WTC11 (cell line): Measurements from ENCODE around the gene ACOXL.

ENCODE experiments used
- GTF2I ChIP-seq: fragments of 250-450 bp; sonication (Bioruptor Pico); conservative IDR thresholded peaks from 2 replicates; pipeline ENCODE4 v1.4.0; 2021; ENCODE audit warnings: mild to moderate bottlenecking
- JUN ChIP-seq: sonication (generic); formaldehyde crosslinking; IDR thresholded peaks from 2 replicates; pipeline ENCODE4 v1.8.0; 2023; ENCODE audit warnings: mild to moderate bottlenecking, missing genetic modification reagents
- NFATC4 ChIP-seq: fragments of 250-450 bp; sonication (Bioruptor Pico); IDR thresholded peaks from 2 replicates; pipeline ENCODE4 v1.9.0; 2021; ENCODE audit warnings: mild to moderate bottlenecking
- SMAD3 ChIP-seq: sonication (generic); formaldehyde crosslinking; IDR thresholded peaks from 2 replicates; pipeline ENCODE4 v1.8.0; 2022; ENCODE audit warnings: missing genetic modification reagents, mild to moderate bottlenecking, borderline replicate concordance
- TEAD1 ChIP-seq: sonication (generic); formaldehyde crosslinking; IDR thresholded peaks from 2 replicates; pipeline ENCODE4 v1.8.0; 2022; ENCODE audit warnings: mild to moderate bottlenecking, missing genetic modification reagents
- TF ChIP-seq, protein P1 (sequence below): fragments of 200-600 bp; IDR thresholded peaks from 2 replicates; pipeline ENCODE4 v1.8.0; 2022; ENCODE audit warnings: antibody characterized with exemption
- TF ChIP-seq, protein P2 (sequence below): sonication (generic); formaldehyde crosslinking; IDR thresholded peaks from 2 replicates; pipeline ENCODE4 v1.8.1; 2023; ENCODE audit warnings: mild to moderate bottlenecking, missing genetic modification reagents, moderate library complexity
- TF ChIP-seq, protein P3 (sequence below): sonication (generic); formaldehyde crosslinking; IDR thresholded peaks from 2 replicates; pipeline ENCODE4 v1.8.1; 2023; ENCODE audit warnings: mild to moderate bottlenecking, moderate library complexity, missing genetic modification reagents
- TF ChIP-seq, protein P4 (sequence below): fragments of 250-450 bp; sonication (Bioruptor Pico); IDR thresholded peaks from 2 replicates; pipeline ENCODE4 v1.9.0; 2021; ENCODE audit warnings: mild to moderate bottlenecking
- TF ChIP-seq, protein P5 (sequence below): sonication (generic); formaldehyde crosslinking; IDR thresholded peaks from 2 replicates; pipeline ENCODE4 v1.8.0; 2022; ENCODE audit warnings: mild to moderate bottlenecking, missing genetic modification reagents
- TF ChIP-seq, protein P6 (sequence below): sonication (generic); formaldehyde crosslinking; IDR thresholded peaks from 2 replicates; pipeline ENCODE4 v1.8.1; 2022; ENCODE audit warnings: low read depth, missing genetic modification reagents, borderline replicate concordance
- TF ChIP-seq, protein P7 (sequence below): sonication (generic); formaldehyde crosslinking; IDR thresholded peaks from 2 replicates; pipeline ENCODE4 v1.8.0; 2022; ENCODE audit warnings: mild to moderate bottlenecking, missing genetic modification reagents

DNA sequence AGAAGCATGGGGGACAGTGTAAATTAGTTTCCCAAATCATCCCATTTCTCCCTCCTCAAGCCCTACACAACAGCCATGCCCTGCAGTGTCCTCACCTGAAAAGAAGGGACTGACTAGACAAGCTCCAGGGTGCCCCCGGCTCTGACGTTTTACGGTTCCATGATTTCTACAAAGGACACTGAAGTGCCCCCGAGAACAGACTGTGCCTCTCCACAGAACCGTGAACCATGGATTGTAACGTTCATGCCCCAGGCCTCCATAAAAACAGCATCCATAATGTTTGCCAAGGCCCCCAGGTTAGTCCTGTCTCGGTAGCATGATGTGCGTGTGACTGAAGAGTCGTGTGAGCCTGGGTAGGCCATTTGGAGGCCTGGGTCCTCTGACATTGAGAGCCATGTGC is 7.0 kb upstream of the ACOXL start:
- TF ChIP-seq, protein P1, sequence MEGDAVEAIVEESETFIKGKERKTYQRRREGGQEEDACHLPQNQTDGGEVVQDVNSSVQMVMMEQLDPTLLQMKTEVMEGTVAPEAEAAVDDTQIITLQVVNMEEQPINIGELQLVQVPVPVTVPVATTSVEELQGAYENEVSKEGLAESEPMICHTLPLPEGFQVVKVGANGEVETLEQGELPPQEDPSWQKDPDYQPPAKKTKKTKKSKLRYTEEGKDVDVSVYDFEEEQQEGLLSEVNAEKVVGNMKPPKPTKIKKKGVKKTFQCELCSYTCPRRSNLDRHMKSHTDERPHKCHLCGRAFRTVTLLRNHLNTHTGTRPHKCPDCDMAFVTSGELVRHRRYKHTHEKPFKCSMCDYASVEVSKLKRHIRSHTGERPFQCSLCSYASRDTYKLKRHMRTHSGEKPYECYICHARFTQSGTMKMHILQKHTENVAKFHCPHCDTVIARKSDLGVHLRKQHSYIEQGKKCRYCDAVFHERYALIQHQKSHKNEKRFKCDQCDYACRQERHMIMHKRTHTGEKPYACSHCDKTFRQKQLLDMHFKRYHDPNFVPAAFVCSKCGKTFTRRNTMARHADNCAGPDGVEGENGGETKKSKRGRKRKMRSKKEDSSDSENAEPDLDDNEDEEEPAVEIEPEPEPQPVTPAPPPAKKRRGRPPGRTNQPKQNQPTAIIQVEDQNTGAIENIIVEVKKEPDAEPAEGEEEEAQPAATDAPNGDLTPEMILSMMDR, result no peak
- TF ChIP-seq, protein P2, sequence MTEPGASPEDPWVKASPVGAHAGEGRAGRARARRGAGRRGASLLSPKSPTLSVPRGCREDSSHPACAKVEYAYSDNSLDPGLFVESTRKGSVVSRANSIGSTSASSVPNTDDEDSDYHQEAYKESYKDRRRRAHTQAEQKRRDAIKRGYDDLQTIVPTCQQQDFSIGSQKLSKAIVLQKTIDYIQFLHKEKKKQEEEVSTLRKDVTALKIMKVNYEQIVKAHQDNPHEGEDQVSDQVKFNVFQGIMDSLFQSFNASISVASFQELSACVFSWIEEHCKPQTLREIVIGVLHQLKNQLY, result no peak
- TF ChIP-seq, protein P3, sequence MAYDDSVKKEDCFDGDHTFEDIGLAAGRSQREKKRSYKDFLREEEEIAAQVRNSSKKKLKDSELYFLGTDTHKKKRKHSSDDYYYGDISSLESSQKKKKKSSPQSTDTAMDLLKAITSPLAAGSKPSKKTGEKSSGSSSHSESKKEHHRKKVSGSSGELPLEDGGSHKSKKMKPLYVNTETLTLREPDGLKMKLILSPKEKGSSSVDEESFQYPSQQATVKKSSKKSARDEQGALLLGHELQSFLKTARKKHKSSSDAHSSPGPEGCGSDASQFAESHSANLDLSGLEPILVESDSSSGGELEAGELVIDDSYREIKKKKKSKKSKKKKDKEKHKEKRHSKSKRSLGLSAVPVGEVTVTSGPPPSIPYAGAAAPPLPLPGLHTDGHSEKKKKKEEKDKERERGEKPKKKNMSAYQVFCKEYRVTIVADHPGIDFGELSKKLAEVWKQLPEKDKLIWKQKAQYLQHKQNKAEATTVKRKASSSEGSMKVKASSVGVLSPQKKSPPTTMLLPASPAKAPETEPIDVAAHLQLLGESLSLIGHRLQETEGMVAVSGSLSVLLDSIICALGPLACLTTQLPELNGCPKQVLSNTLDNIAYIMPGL (CRISPR knock-in tag), result no peak
- TF ChIP-seq JUN (CRISPR knock-in tag) (no peak), SMAD3 (CRISPR knock-in tag) (no peak), TEAD1 (no peak), NFATC4 (CRISPR knock-in tag) (no peak), GTF2I (no peak)
- TF ChIP-seq, protein P4, sequence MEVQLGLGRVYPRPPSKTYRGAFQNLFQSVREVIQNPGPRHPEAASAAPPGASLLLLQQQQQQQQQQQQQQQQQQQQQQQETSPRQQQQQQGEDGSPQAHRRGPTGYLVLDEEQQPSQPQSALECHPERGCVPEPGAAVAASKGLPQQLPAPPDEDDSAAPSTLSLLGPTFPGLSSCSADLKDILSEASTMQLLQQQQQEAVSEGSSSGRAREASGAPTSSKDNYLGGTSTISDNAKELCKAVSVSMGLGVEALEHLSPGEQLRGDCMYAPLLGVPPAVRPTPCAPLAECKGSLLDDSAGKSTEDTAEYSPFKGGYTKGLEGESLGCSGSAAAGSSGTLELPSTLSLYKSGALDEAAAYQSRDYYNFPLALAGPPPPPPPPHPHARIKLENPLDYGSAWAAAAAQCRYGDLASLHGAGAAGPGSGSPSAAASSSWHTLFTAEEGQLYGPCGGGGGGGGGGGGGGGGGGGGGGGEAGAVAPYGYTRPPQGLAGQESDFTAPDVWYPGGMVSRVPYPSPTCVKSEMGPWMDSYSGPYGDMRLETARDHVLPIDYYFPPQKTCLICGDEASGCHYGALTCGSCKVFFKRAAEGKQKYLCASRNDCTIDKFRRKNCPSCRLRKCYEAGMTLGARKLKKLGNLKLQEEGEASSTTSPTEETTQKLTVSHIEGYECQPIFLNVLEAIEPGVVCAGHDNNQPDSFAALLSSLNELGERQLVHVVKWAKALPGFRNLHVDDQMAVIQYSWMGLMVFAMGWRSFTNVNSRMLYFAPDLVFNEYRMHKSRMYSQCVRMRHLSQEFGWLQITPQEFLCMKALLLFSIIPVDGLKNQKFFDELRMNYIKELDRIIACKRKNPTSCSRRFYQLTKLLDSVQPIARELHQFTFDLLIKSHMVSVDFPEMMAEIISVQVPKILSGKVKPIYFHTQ (CRISPR knock-in tag), result no peak
- TF ChIP-seq, protein P5, sequence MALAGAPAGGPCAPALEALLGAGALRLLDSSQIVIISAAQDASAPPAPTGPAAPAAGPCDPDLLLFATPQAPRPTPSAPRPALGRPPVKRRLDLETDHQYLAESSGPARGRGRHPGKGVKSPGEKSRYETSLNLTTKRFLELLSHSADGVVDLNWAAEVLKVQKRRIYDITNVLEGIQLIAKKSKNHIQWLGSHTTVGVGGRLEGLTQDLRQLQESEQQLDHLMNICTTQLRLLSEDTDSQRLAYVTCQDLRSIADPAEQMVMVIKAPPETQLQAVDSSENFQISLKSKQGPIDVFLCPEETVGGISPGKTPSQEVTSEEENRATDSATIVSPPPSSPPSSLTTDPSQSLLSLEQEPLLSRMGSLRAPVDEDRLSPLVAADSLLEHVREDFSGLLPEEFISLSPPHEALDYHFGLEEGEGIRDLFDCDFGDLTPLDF, result no peak
- TF ChIP-seq, protein P6, sequence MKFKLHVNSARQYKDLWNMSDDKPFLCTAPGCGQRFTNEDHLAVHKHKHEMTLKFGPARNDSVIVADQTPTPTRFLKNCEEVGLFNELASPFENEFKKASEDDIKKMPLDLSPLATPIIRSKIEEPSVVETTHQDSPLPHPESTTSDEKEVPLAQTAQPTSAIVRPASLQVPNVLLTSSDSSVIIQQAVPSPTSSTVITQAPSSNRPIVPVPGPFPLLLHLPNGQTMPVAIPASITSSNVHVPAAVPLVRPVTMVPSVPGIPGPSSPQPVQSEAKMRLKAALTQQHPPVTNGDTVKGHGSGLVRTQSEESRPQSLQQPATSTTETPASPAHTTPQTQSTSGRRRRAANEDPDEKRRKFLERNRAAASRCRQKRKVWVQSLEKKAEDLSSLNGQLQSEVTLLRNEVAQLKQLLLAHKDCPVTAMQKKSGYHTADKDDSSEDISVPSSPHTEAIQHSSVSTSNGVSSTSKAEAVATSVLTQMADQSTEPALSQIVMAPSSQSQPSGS (CRISPR knock-in tag), result no peak
- TF ChIP-seq, protein P7, sequence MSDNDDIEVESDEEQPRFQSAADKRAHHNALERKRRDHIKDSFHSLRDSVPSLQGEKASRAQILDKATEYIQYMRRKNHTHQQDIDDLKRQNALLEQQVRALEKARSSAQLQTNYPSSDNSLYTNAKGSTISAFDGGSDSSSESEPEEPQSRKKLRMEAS (CRISPR knock-in tag), result no peak
